ENCODE data around the gene ABLIM3. TPM values are rescaled to one million over a fixed set of nuclear protein-coding genes. Genes with fewer than 3 reads are reported as not detected.

ABLIM3 gene
- total and polyA plus RNA-seq, 2 donors (not counting 3 experiments of a cell fraction or from before 2014, with no cell fraction given), result 16.7 to 42.1 TPM

- ChIA-PET CTCF (interaction anchor here (0.9 to 1.8 kb wide), 3 partner anchors 12 to 72 kb away, joined by 3 to 6 read pairs (median 5); no protein-coding TSS in a partner anchor), POLR2A (no interaction called here)
- Histone ChIP-seq H3K9ac (replicated peaks; ENCODE audit: extremely low read depth, insufficient read depth, low read length) (no peak overlapping the region), H4K20me1 (replicated peaks; ENCODE audit: control insufficient read depth, extremely low read depth, insufficient read depth, low read length) (no peaks in the 10 kb centered on the region), H3K9me3 (replicated peaks; ENCODE audit: control insufficient read depth, insufficient read depth, low read length) (no peaks in the 10 kb centered on the region), H3K9me1 (replicated peaks; ENCODE audit: control insufficient read depth, extremely low read depth, insufficient read depth, low read length) (no peaks in the 10 kb centered on the region), H3K4me1 (ENCODE audit: control insufficient read depth, extremely low read depth, insufficient read depth, low read length) (peaks cover 35% of the 10 kb centered on the region), H2AFZ (ENCODE audit: low read depth, low read length) (no peak overlapping the region), H3K27ac (ENCODE audit: insufficient read depth, low read depth, low read length) (no peak overlapping the region), H3K36me3 (ENCODE audit: control insufficient read depth in 2 of 2, extremely low read depth in 1 of 2, insufficient read depth in 2 of 2, low read length in 2 of 2) (no peaks in the 10 kb centered on the region), H3K4me3 (replicated peaks in 1 of 3; ENCODE audit: insufficient read depth in 1 of 3, low read depth in 1 of 3, low read length in 3 of 3) (no peak overlapping the region), H3K27me3 (ENCODE audit: control insufficient read depth in 2 of 2, insufficient read depth in 2 of 2, low read length in 2 of 2) (no peaks in the 10 kb centered on the region), H3K4me2 (ENCODE audit: insufficient read depth, low read length) (no peak overlapping the region), H3K79me2 (ENCODE audit: control insufficient read depth, insufficient read depth, low read length) (no peaks in the 10 kb centered on the region)
- intact Hi-C loops (cut with micrococcal nuclease), result no loop called here
- no TSS peak for BruUV-seq (replicated peaks)
- DNase-seq (ENCODE audit: low read depth, low spot score), result no peak
- TF ChIP-seq MAX (IDR thresholded peaks at IDR 0.05; ENCODE audit: insufficient read depth, insufficient read length) (no peak), JUN (IDR thresholded peaks at IDR 0.05; ENCODE audit: borderline replicate concordance, insufficient read depth, insufficient read length, low read depth) (no peak), POLR2A (IDR thresholded peaks at IDR 0.05; ENCODE audit: low read depth, low read length) (no peak), GATA2 (IDR thresholded peaks at IDR 0.05; ENCODE audit: insufficient read depth, insufficient read length, low read depth, low read length) (no peak), MYC (IDR thresholded peaks at IDR 0.05; ENCODE audit: low read depth, low read length) (no peak), FOS (IDR thresholded peaks at IDR 0.05; ENCODE audit: borderline replicate concordance, insufficient read depth, low read length) (no peak), EZH2 (IDR thresholded peaks at IDR 0.05; ENCODE audit: borderline replicate concordance, low read depth, low read length, severe bottlenecking) (no peak), POLR2AphosphoS5 (IDR thresholded peaks at IDR 0.05; ENCODE audit: insufficient read depth, low read depth, low read length) (no peak)
- FAIRE-seq, result no peak
- dilution Hi-C loops (cut with MboI; ENCODE audit: extremely low pct_ligation_motif_present, low sequenced_read_pairs), result no loop called here
These were observed 153.9 kb downstream of the ABLIM3 start for GRCh38 chr5:149294872-149295829.
